Kidney epithelial cell (primary cell): ENCODE measurements around the gene DGKG. TPM values are rescaled to one million over a fixed set of nuclear protein-coding genes. Genes with fewer than 3 reads are reported as not detected.

Experiments
- DNase-seq: peaks from one replicate; pipeline ENCODE4 v3.0.0-alpha.2; 2010; ENCODE audit warnings: low read depth
- H3K27me3 ChIP-seq: 2 replicates; pipeline ENCODE4 v1.6.0; 2011; ENCODE audit warnings: low read length; ENCODE audit not compliant: control insufficient read depth, insufficient read depth
- H3K36me3 ChIP-seq: 2 replicates; pipeline ENCODE4 v1.5.1; 2011; ENCODE audit warnings: low read length; ENCODE audit not compliant: control insufficient read depth, insufficient read depth
- H3K4me3 ChIP-seq: 2 replicates; pipeline ENCODE4 v1.5.1; 2011; ENCODE audit warnings: low read depth, mild to moderate bottlenecking, control low read depth, low read length
- CTCF ChIP-seq: IDR thresholded peaks from 2 replicates; pipeline ENCODE4 v1.5.1; 2011; ENCODE audit warnings: mild to moderate bottlenecking, moderate library complexity, low read length, control low read depth, inconsistent platforms; ENCODE audit not compliant: insufficient read depth, poor library complexity, severe bottlenecking
- total RNA-seq: library from RNA; depleted of rRNA; stranded (reverse); fragments of >200 nt; gene quantifications from 2 replicates; pipeline ENCODE4 v1.2.3, GENCODE V29; 2015

Gene DGKG
- total RNA-seq, 1 donor from 2014 or later: 0.04 TPM

GRCh38 chr3:186354100-186354499, 7.9 kb downstream of the DGKG start:
- no peak for TF ChIP-seq CTCF
- Histone ChIP-seq H3K4me3 (no peak overlapping the region), H3K27me3 (peaks cover 4% of the 10 kb centered on the region), H3K36me3 (no peaks in the 10 kb centered on the region)
- DNase-seq: no peak

GRCh38 chr3:186352369-186352768, 9.7 kb downstream of the DGKG start:
- peaks cover 4% of the 10 kb centered on the region for H3K27me3 ChIP-seq
- no peak for DNase-seq
- H3K36me3 ChIP-seq: no peaks in the 10 kb centered on the region
- TF ChIP-seq CTCF: no peak
- no peak overlapping the region for H3K4me3 ChIP-seq

- Histone ChIP-seq H3K27me3 (no peaks in the 10 kb centered on the region), H3K36me3 (no peaks in the 10 kb centered on the region), H3K4me3 (no peak overlapping the region)
- no peak for DNase-seq
- TF ChIP-seq CTCF: no peak
Measured at GRCh38 chr3:186342197-186342596, 19.8 kb downstream of the DGKG start.

- H3K36me3 ChIP-seq: no peaks in the 10 kb centered on the region
- no peak for DNase-seq
- no peak for TF ChIP-seq CTCF
- no peaks in the 10 kb centered on the region for H3K27me3 ChIP-seq
- H3K4me3 ChIP-seq: no peak overlapping the region
Measured at GRCh38 chr3:186340204-186340603, 21.8 kb downstream of the DGKG start.

- no peak for DNase-seq
- no peaks in the 10 kb centered on the region for H3K27me3 ChIP-seq
- H3K36me3 ChIP-seq: no peaks in the 10 kb centered on the region
- H3K4me3 ChIP-seq: no peak overlapping the region
- no peak for TF ChIP-seq CTCF
Measured at GRCh38 chr3:186339180-186339918, 22.7 kb downstream of the DGKG start.

- DNase-seq: no peak
- no peak for TF ChIP-seq CTCF
- H3K27me3 ChIP-seq: no peaks in the 10 kb centered on the region
- no peaks in the 10 kb centered on the region for H3K36me3 ChIP-seq
- no peak overlapping the region for H3K4me3 ChIP-seq
Measured at GRCh38 chr3:186333256-186333655, 28.8 kb downstream of the DGKG start.
